Colonic mucosa (tissue), 4 donors: ENCODE data around the gene ZCCHC24. TPM values are rescaled to one million over a fixed set of nuclear protein-coding genes. Genes with fewer than 3 reads are reported as not detected.

Experiments
- DNase-seq: peaks from one replicate; pipeline ENCODE4 v3.0.0-alpha.2; 2020
- H3K27ac ChIP-seq: fragments of 200-600 bp; one replicate; pipeline ENCODE4 v1.8.0; 2021
- H3K27me3 ChIP-seq: fragments of 200-600 bp; one replicate; pipeline ENCODE4 v1.8.0; 2021
- H3K36me3 ChIP-seq: fragments of 200-600 bp; one replicate; pipeline ENCODE4 v1.8.0; 2021
- H3K4me1 ChIP-seq: fragments of 200-600 bp; one replicate; pipeline ENCODE4 v1.8.0; 2021; ENCODE audit warnings: mild to moderate bottlenecking
- H3K4me3 ChIP-seq: fragments of 200-600 bp; one replicate; pipeline ENCODE4 v1.8.0; 2021
- H3K9ac ChIP-seq, 2 donors: one replicate each; pipeline ENCODE4 v1.7.0; 2013; ENCODE audit warnings: control low read depth in 2 of 2, low read depth in 2 of 2, low read length in 2 of 2
- H3K9me3 ChIP-seq: fragments of 200-600 bp; one replicate; pipeline ENCODE4 v1.8.0; 2021
- intact Hi-C: fragments of 100-400 bp; cut with DNase I; formaldehyde crosslinking; loops from one replicate; pipeline ENCODE4 v1.14.1; 2022
- total RNA-seq, 2 donors: library from RNA; stranded (reverse); fragmentation: NEBNext Ultra II Directional in 1 of 2; extraction: Animal tissue kit (Norgen Biotek cat#: 25700) in 1 of 2; gene quantifications; one replicate each; pipeline ENCODE4 v1.2.1, GENCODE V29; 2021
- TF ChIP-seq, protein P1 (sequence below): fragments of 200-600 bp; IDR thresholded peaks from one replicate; pipeline ENCODE4 v1.8.0; 2022; ENCODE audit warnings: antibody characterized with exemption, mild to moderate bottlenecking
- donor health status: healthy.
- donor health status: DM: no; HTN: no; CAD: no.
- donor health status: DM: no; HTN: no; CAD: no.

The ZCCHC24 gene
- total RNA-seq, 2 donors from 2014 or later, result 4.6 to 19.1 TPM

DNA sequence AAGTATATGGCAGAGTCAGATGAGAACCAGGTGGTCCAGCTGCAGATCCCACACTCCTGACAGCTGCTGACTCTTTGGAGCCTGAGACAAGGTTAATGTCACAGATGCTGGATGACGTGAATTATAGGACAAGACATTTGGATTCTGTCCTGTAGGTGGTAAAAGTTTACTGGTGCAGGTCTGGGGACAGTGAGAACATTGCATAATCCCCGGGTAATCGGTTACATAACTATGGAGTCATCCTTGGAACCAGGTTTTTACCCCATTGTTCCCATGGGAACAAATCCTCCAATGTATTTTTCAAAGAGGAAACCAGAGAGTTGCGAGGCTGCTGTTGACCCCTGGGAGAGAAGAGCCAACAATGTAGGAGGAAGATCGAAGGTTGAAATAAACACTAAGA lies 27.5 kb upstream of the ZCCHC24 start:
- TF ChIP-seq, protein P1, sequence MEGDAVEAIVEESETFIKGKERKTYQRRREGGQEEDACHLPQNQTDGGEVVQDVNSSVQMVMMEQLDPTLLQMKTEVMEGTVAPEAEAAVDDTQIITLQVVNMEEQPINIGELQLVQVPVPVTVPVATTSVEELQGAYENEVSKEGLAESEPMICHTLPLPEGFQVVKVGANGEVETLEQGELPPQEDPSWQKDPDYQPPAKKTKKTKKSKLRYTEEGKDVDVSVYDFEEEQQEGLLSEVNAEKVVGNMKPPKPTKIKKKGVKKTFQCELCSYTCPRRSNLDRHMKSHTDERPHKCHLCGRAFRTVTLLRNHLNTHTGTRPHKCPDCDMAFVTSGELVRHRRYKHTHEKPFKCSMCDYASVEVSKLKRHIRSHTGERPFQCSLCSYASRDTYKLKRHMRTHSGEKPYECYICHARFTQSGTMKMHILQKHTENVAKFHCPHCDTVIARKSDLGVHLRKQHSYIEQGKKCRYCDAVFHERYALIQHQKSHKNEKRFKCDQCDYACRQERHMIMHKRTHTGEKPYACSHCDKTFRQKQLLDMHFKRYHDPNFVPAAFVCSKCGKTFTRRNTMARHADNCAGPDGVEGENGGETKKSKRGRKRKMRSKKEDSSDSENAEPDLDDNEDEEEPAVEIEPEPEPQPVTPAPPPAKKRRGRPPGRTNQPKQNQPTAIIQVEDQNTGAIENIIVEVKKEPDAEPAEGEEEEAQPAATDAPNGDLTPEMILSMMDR, result no peak
- no peak for DNase-seq

DNA sequence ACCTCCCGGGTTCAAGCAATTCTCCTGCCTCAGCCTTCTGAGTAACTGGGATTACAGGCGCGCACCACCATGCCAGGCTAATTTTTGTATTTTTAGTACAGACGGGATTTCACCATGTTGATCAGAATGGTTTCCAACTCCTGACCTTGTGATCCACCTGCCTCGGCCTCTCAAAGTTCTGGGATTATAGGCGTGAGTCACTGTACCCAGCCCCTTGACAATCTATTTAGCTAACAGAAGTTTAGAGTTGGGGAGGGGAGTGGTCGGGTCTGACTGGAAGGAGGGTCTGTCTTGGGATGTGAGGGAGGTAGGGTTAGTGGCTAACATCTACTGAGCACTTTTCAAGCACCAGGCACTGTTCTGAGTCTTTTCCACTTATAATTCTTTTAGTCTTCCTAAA lies 27.0 kb upstream of the ZCCHC24 start:
- no peak for DNase-seq
- no peak overlapping the region for H3K27ac ChIP-seq
- no peaks in the 10 kb centered on the region for H3K36me3 ChIP-seq
- no peaks in the 10 kb centered on the region for H3K9me3 ChIP-seq
- intact Hi-C loops, result no loop called here
- H3K27me3 ChIP-seq, result no peaks in the 10 kb centered on the region
- TF ChIP-seq, protein P1, result no peak
- no peak overlapping the region for H3K9ac ChIP-seq
- H3K4me1 ChIP-seq, result no peaks in the 10 kb centered on the region
- no peak overlapping the region for H3K4me3 ChIP-seq

More for the DNA sequence above, 27.5 kb upstream of the ZCCHC24 start:
- Histone ChIP-seq H3K4me3 (no peak overlapping the region), H3K4me1 (no peaks in the 10 kb centered on the region), H3K9me3 (no peaks in the 10 kb centered on the region), H3K27me3 (no peaks in the 10 kb centered on the region), H3K9ac (no peak overlapping the region), H3K36me3 (no peaks in the 10 kb centered on the region), H3K27ac (no peak overlapping the region)
- intact Hi-C loops, result no loop called here

DNA sequence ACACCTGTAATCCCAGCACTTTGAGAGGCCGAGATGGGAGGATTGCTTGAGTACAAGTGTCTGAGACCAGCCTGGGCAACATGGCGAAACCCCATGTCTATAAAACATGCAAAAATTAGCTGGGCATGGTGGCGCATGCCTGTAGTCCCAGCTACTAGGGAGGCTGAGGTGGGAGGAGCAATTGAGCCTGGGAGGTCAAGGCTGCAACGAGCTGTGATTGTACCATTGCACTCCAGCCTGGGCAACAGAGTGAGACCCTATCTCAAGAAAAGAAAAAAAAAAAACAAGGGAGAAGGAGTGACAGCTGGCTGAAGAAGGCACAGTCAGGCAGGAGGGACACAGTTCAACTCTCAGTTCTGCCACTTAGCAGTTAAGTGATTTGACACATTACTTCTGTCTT lies 26.4 kb upstream of the ZCCHC24 start:
- no peaks in the 10 kb centered on the region for H3K27me3 ChIP-seq
- no peak overlapping the region for H3K4me3 ChIP-seq
- no peak for DNase-seq
- no peaks in the 10 kb centered on the region for H3K9me3 ChIP-seq
- no peaks in the 10 kb centered on the region for H3K4me1 ChIP-seq
- no peak overlapping the region for H3K9ac ChIP-seq
- no peaks in the 10 kb centered on the region for H3K36me3 ChIP-seq
- H3K27ac ChIP-seq, result no peak overlapping the region
- intact Hi-C loops, result no loop called here
- TF ChIP-seq, protein P1, result no peak

DNA sequence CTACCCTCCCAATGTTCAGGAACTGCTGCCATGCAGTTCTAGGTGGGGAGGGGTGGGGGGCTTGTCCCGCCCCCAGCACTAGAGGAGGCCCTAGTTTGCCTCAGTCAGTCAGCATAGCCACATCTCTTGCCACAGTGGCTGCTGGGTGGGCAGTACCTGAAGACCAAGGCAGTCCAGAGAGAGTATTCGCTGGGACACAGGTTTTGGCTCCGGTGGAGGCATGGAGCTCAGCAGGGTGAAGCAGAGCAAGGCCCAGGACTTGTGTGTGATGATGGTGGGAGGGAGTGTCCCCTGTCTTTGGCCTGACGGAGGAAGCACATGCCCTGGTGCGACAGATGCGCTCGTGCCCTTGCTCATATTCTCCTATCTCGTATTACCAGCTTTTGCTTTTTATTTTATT lies 24.7 kb upstream of the ZCCHC24 start:
- no peak overlapping the region for H3K4me3 ChIP-seq
- H3K9me3 ChIP-seq, result no peaks in the 10 kb centered on the region
- no peaks in the 10 kb centered on the region for H3K4me1 ChIP-seq
- no peak overlapping the region for H3K27ac ChIP-seq
- DNase-seq, result no peak
- H3K9ac ChIP-seq, result no peak overlapping the region
- intact Hi-C loops, result no loop called here
- H3K27me3 ChIP-seq, result no peaks in the 10 kb centered on the region
- H3K36me3 ChIP-seq, result no peaks in the 10 kb centered on the region
- TF ChIP-seq, protein P1, result no peak

DNA sequence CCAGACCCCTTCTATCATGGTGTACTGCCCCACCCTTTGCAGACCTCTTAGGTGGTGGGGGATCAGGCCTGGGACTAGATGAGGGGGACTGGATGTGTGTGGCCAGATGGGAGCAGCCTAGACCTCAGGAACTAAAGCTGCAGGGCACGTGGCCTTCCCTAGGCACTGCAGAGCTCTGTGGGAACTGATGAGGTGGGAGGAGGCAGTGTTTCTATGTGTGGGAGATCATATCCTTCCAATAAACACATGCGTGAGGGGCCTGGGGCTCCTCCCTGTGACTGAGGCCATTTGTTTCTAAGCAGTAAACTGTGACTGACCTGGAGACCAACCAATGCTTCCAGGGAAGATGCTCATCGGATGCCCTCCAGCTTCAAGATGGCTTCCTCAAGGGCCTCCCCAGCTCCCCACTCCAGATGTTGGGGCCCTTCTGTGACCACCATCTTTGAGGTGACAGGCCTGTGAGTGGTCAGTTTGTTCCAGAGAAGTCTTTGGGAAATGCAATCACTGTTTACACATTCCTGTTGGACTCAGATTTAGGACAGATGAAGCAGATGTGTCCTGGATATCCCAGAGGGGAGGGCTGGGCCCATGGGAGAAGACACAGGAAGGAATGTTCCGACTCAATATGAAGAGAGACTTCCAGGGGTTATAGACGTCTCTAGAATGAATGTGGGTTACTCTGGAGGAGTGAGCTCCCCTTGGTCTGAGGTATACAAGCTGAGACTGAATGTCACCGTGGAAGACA lies 23.6 kb upstream of the ZCCHC24 start:
- H3K9me3 ChIP-seq, result no peaks in the 10 kb centered on the region
- H3K4me3 ChIP-seq, result no peak overlapping the region
- TF ChIP-seq, protein P1, result no peak
- H3K27ac ChIP-seq, result no peak overlapping the region
- intact Hi-C loops, result loop anchor here (5.0 kb wide), 1 partner anchor 97 kb away; no protein-coding TSS in a partner anchor
- no peak overlapping the region for H3K9ac ChIP-seq
- no peaks in the 10 kb centered on the region for H3K36me3 ChIP-seq
- no peaks in the 10 kb centered on the region for H3K4me1 ChIP-seq
- DNase-seq, result no peak
- no peaks in the 10 kb centered on the region for H3K27me3 ChIP-seq
